Trophoblast cell (in vitro differentiated cells and primary cell): ENCODE data around the gene FUT4.

Source experiments
- DNase-seq, 2 donors: peaks; one replicate each; pipeline ENCODE4 v3.0.0-alpha.2; 2016
- H2AFZ ChIP-seq: 2 replicates; pipeline ENCODE4 v1.6.1; 2013; ENCODE audit warnings: low read length, moderate library complexity, mild to moderate bottlenecking; ENCODE audit not compliant: insufficient read depth, poor library complexity
- H2AK5ac ChIP-seq: 2 replicates; pipeline ENCODE4 v1.6.1; 2013; ENCODE audit warnings: mild to moderate bottlenecking, low read length
- H2BK120ac ChIP-seq: 2 replicates; pipeline ENCODE4 v1.6.1; 2013; ENCODE audit warnings: low read length, mild to moderate bottlenecking, moderate library complexity; ENCODE audit not compliant: insufficient read depth, poor library complexity
- H2BK12ac ChIP-seq: 2 replicates; pipeline ENCODE4 v1.6.1; 2013; ENCODE audit warnings: mild to moderate bottlenecking, low read length, moderate library complexity
- H2BK5ac ChIP-seq: 2 replicates; pipeline ENCODE4 v1.6.1; 2013; ENCODE audit warnings: low read length, low read depth, moderate library complexity, mild to moderate bottlenecking; ENCODE audit not compliant: poor library complexity
- H3K14ac ChIP-seq: 2 replicates; pipeline ENCODE4 v1.6.1; 2013; ENCODE audit warnings: mild to moderate bottlenecking, low read length
- H3K18ac ChIP-seq: 2 replicates; pipeline ENCODE4 v1.6.1; 2013; ENCODE audit warnings: mild to moderate bottlenecking, low read length
- H3K23ac ChIP-seq: 2 replicates; pipeline ENCODE4 v1.6.1; 2013; ENCODE audit warnings: low read length
- H3K27ac ChIP-seq: 2 replicates; pipeline ENCODE4 v1.5.1; 2013; ENCODE audit warnings: low read depth, mild to moderate bottlenecking, inconsistent platforms, low read length, moderate library complexity
- H3K27me3 ChIP-seq: 2 replicates; pipeline ENCODE4 v1.6.1; 2013; ENCODE audit warnings: inconsistent platforms, mild to moderate bottlenecking, low read length, moderate library complexity; ENCODE audit not compliant: insufficient read depth
- H3K36me3 ChIP-seq, 2 experiments: 1 replicate in 1 of 2; 2 replicates in 1 of 2; pipeline ENCODE4 v1.6.1; 2013; ENCODE audit warnings: low read length in 2 of 2, mild to moderate bottlenecking in 2 of 2, moderate library complexity in 1 of 2; ENCODE audit not compliant: insufficient read depth in 2 of 2, control insufficient read depth in 1 of 2
- H3K4ac ChIP-seq: 2 replicates; pipeline ENCODE4 v1.6.1; 2013; ENCODE audit warnings: low read depth, mild to moderate bottlenecking, low read length, moderate library complexity
- H3K4me1 ChIP-seq, 2 experiments: 1 replicate in 1 of 2; 2 replicates in 1 of 2; pipeline ENCODE4 v1.6.1; 2013; ENCODE audit warnings: low read length in 2 of 2, mild to moderate bottlenecking in 2 of 2, moderate library complexity in 1 of 2; ENCODE audit not compliant: insufficient read depth in 2 of 2, control insufficient read depth in 1 of 2
- H3K4me2 ChIP-seq: 2 replicates; pipeline ENCODE4 v1.6.1; 2013; ENCODE audit warnings: inconsistent platforms, mild to moderate bottlenecking, low read length, moderate library complexity
- H3K4me3 ChIP-seq: 2 replicates; pipeline ENCODE4 v1.5.1; 2013; ENCODE audit warnings: mild to moderate bottlenecking, low read depth, low read length, inconsistent platforms
- H3K79me1 ChIP-seq: one replicate; pipeline ENCODE4 v1.6.1; 2013; ENCODE audit warnings: low read length
- H3K79me2 ChIP-seq: 2 replicates; pipeline ENCODE4 v1.6.1; 2013; ENCODE audit warnings: low read length, mild to moderate bottlenecking; ENCODE audit not compliant: control insufficient read depth, insufficient read depth, poor library complexity
- H3K9ac ChIP-seq: 2 replicates; pipeline ENCODE4 v1.6.1; 2013; ENCODE audit warnings: mild to moderate bottlenecking, low read length
- H3K9me3 ChIP-seq: 2 replicates; pipeline ENCODE4 v1.6.1; 2013; ENCODE audit warnings: low read depth, mild to moderate bottlenecking, control low read depth, inconsistent platforms, low read length; ENCODE audit not compliant: insufficient read depth
- H4K12ac ChIP-seq: 2 replicates; pipeline ENCODE4 v1.6.1; 2013; ENCODE audit warnings: low read depth, mild to moderate bottlenecking, low read length, moderate library complexity
- H4K8ac ChIP-seq: 2 replicates; pipeline ENCODE4 v1.6.1; 2013; ENCODE audit warnings: low read depth, mild to moderate bottlenecking, low read length, moderate library complexity
- H4K91ac ChIP-seq: one replicate; pipeline ENCODE4 v1.6.1; 2013; ENCODE audit warnings: low read depth, mild to moderate bottlenecking, low read length, moderate library complexity
- WGBS: extraction: QIAGEN DNeasy Blood & Tissue Kit; methylation state at CpG from one replicate; pipeline ENCODE4 v1.1.7; 2013; ENCODE audit warnings: missing lambda C conversion rate; ENCODE audit not compliant: insufficient read length, insufficient coverage; ENCODE audit errors: extremely low coverage; 5-methylcytosine and 5-hydroxymethylcytosine counted together

Gene FUT4

GRCh38 chr11:94533696-94534630, 9.8 kb upstream of the FUT4 start:
- Histone ChIP-seq H3K18ac (no peak overlapping the region), H3K27ac (no peak overlapping the region), H4K91ac (no peak overlapping the region), H2AK5ac (no peak overlapping the region), H3K79me2 (no peaks in the 10 kb centered on the region), H4K12ac (no peak overlapping the region), H3K4me3 (no peak overlapping the region), H3K23ac (no peak overlapping the region), H2BK5ac (no peak overlapping the region), H3K14ac (no peak overlapping the region), H3K4me1 (no peaks in the 10 kb centered on the region), H3K9me3 (no peaks in the 10 kb centered on the region), H2BK120ac (no peak overlapping the region), H4K8ac (no peak overlapping the region), H2BK12ac (no peak overlapping the region), H3K9ac (no peak overlapping the region), H3K4ac (no peak overlapping the region), H2AFZ (no peak overlapping the region), H3K27me3 (no peaks in the 10 kb centered on the region), H3K4me2 (no peak overlapping the region), H3K36me3 (no peaks in the 10 kb centered on the region), H3K79me1 (no peaks in the 10 kb centered on the region)
- DNase-seq: no peak
- WGBS: no CpG with 5 or more reads among the region's 6 CpGs

DNA sequence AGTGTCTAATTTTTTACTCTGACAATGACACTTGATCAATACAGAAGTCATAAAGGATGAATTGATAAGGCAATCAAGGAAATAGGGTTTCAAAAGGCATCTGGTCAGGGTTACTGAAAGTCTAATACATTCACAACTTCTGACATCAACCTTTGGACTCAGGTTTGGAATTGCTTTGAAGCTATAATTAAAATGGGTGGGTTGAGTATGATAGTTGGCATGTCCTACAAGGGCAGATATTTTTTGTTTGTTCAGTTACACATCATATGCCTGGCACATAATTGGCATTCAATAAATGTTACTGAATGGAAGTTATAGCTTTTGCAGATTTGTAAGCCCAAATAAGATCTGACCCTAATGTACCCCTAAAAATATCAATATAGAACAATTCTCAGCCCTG, 7.3 kb upstream of the FUT4 start:
- no peak overlapping the region for H3K9ac ChIP-seq
- H3K23ac ChIP-seq: no peak overlapping the region
- H4K8ac ChIP-seq: no peak overlapping the region
- H3K4me3 ChIP-seq: no peak overlapping the region
- H3K4me1 ChIP-seq: no peaks in the 10 kb centered on the region
- no peak overlapping the region for H2BK120ac ChIP-seq
- H3K14ac ChIP-seq: no peak overlapping the region
- no peak overlapping the region for H2AFZ ChIP-seq
- no peak overlapping the region for H3K4me2 ChIP-seq
- no peak overlapping the region for H4K91ac ChIP-seq
- no peak overlapping the region for H2AK5ac ChIP-seq
- H3K36me3 ChIP-seq: no peaks in the 10 kb centered on the region
- no peak overlapping the region for H2BK12ac ChIP-seq
- no peaks in the 10 kb centered on the region for H3K9me3 ChIP-seq
- no peak overlapping the region for H3K4ac ChIP-seq
- DNase-seq: no peak
- no peaks in the 10 kb centered on the region for H3K27me3 ChIP-seq
- H3K27ac ChIP-seq: no peak overlapping the region
- H3K18ac ChIP-seq: no peak overlapping the region
- no peak overlapping the region for H4K12ac ChIP-seq
- H2BK5ac ChIP-seq: no peak overlapping the region
- no peaks in the 10 kb centered on the region for H3K79me2 ChIP-seq
- H3K79me1 ChIP-seq: no peaks in the 10 kb centered on the region

GRCh38 chr11:94537031-94537600, 6.6 kb upstream of the FUT4 start:
- no peak overlapping the region for H3K4ac ChIP-seq
- H3K27ac ChIP-seq: no peak overlapping the region
- H4K12ac ChIP-seq: no peak overlapping the region
- DNase-seq: no peak
- no peak overlapping the region for H3K14ac ChIP-seq
- no peaks in the 10 kb centered on the region for H3K9me3 ChIP-seq
- no peak overlapping the region for H2AK5ac ChIP-seq
- H3K18ac ChIP-seq: no peak overlapping the region
- no peak overlapping the region for H3K4me3 ChIP-seq
- H2BK120ac ChIP-seq: no peak overlapping the region
- H3K4me2 ChIP-seq: no peak overlapping the region
- H3K27me3 ChIP-seq: no peaks in the 10 kb centered on the region
- no peak overlapping the region for H2BK5ac ChIP-seq
- H3K9ac ChIP-seq: no peak overlapping the region
- H3K79me2 ChIP-seq: no peaks in the 10 kb centered on the region
- H3K4me1 ChIP-seq: no peaks in the 10 kb centered on the region
- no peak overlapping the region for H2AFZ ChIP-seq
- WGBS: no CpG with 5 or more reads among the region's 3 CpGs
- H4K8ac ChIP-seq: no peak overlapping the region
- no peaks in the 10 kb centered on the region for H3K36me3 ChIP-seq
- H3K79me1 ChIP-seq: no peaks in the 10 kb centered on the region
- H2BK12ac ChIP-seq: no peak overlapping the region
- no peak overlapping the region for H3K23ac ChIP-seq
- H4K91ac ChIP-seq: no peak overlapping the region

GRCh38 chr11:94539420-94539819, 4.3 kb upstream of the FUT4 start:
- no peak overlapping the region for H3K18ac ChIP-seq

More at GRCh38 chr11:94539420-94539819, 4.3 kb upstream of the FUT4 start:
- Histone ChIP-seq H3K4me3 (no peak overlapping the region), H3K4me2 (no peak overlapping the region), H2BK12ac (no peak overlapping the region), H2BK5ac (no peak overlapping the region), H3K27ac (no peak overlapping the region), H3K9me3 (no peaks in the 10 kb centered on the region), H3K9ac (no peak overlapping the region), H3K79me2 (peaks cover 7% of the 10 kb centered on the region), H3K14ac (no peak overlapping the region), H2AK5ac (no peak overlapping the region), H3K36me3 (no peaks in the 10 kb centered on the region), H4K12ac (no peak overlapping the region), H4K91ac (no peak overlapping the region), H3K27me3 (no peaks in the 10 kb centered on the region), H2BK120ac (no peak overlapping the region), H3K4me1 (peaks cover 0 to 4% of the 10 kb centered on the region in 2 experiments), H4K8ac (no peak overlapping the region), H3K4ac (no peak overlapping the region), H3K23ac (no peak overlapping the region), H2AFZ (no peak overlapping the region), H3K79me1 (peaks cover 10% of the 10 kb centered on the region)
- WGBS: no CpG with 5 or more reads among the region's 1 CpG
- DNase-seq: no peak
